Activated CD8-positive, alpha-beta memory T cell treated with anti-CD3 and anti-CD28 coated beads, Interleukin-2, amount 50 U/mL, for 24 hours (primary cell): ENCODE data around the gene SEZ6L2.
"Not testable (repeated sequence)": the region's sequence is repeated elsewhere in the genome, so short reads cannot be mapped to it uniquely, and the experiment has no call there.

ENCODE experiments used
- DNase-seq: peaks from one replicate; pipeline ENCODE4 v3.0.0-alpha.2; 2020; ENCODE audit errors: extremely low read depth

SEZ6L2 gene

DNA sequence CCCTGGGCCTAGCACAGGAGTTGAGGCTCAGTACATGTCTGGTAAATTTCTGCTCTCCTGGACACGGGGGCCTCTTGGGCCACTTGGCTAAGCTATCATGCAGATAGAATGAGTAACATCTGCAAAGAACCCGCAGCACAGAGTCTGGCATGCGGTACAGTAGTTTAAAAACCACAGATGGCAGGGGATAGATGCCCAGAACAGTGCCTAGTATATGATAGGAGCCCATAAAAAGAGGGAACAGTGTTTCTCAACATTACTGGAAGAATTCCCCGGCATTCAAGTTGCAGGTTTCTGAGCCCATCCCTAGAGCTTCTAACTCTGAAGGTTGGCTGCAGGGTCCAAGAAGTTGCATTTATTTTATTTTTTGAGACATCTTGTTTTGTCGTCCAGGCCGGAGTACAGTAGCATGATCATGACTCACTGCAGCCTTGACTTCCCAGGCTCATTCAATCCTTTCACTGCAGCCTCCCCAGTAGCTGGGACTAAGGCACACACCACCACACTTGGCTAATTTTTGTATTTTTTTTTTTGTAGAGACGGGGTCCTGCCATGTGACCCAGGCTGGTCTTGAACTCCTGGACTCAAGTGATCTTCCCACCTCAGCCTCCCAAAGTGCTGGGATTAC, 42.1 kb downstream of the SEZ6L2 start:
- no peak for DNase-seq

DNA sequence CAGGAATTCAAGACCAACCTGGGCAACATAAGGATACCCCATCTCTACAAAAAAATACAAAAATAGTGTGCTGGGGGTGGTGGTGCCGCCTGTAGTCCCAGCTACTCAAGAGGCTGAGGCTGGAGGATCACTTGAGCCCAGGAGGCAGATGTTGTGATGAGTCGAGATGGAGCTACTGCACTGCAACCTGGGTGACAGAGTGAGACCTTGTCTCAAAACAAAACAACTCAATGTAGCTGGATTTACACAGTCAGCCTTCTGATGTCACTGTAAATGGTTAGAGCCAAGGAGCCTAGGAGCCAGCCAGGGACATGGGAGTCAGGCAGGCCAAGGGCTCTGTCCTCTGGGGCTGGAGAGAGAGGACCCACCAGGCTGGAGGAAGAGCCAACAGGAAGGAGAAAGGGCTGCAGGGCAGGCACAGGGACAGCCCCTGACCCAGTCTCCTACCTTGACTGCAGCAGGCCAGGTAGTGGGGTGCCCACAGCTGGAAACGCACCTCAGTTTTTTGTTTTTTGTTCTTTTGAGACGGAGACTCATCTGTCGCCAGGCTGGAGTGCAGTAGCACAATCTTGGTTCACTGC, 44.7 kb downstream of the SEZ6L2 start:
- no peak for DNase-seq

GRCh38 chr16:29852654-29853053, 46.7 kb downstream of the SEZ6L2 start:
- DNase-seq, result no peak

- no peak for DNase-seq
Measured at GRCh38 chr16:29850998-29851397, 48.4 kb downstream of the SEZ6L2 start.

DNA sequence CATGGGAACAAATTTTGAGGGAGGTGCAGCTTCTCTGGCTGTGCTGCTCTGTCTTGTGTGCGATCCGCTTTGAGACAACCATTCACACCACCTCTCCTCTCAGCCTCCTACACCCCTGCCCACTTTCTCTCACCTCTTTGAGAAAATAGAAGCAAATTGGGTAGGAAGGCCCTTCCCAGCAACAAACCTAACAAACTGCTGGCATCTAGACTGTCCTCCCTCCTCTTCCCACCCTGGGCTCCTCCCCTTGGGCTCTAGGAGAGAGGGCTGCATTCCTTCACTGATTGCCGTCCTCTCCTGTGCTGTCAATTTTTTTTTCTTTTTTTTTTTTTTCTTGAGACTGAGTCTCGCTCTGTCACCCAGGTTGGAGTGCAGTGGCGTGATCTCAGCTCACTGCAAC, 49.8 kb downstream of the SEZ6L2 start:
- DNase-seq, result no peak

GRCh38 chr16:29848420-29849297, 50.7 kb downstream of the SEZ6L2 start:
- DNase-seq, result peak; percentile 46

DNA sequence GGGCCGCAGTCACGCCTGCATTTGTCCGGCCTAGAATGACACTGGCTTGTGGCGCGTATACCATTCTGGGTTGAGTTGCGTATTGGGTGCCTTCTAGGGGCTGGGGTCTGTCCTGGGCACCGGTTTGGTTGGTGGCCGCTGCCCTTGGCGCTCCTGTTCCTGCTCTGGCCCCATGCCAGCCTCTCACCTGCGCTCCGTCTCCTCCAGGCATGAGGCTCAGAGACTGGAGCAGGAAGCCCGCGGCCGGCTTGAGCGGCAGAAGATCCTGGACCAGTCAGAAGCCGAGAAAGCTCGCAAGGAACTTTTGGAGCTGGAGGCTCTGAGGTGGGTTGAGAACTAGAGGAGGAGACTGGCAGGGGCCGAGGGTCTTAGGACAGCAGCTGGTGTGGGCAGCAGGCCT, 53.7 kb downstream of the SEZ6L2 start:
- DNase-seq, result no peak

GRCh38 chr16:29844575-29845331, 54.6 kb downstream of the SEZ6L2 start:
- no peak for DNase-seq

GRCh38 chr16:29843931-29844330, 55.4 kb downstream of the SEZ6L2 start:
- no peak for DNase-seq

- DNase-seq, result no peak
Measured at GRCh38 chr16:29842732-29843346, 56.5 kb downstream of the SEZ6L2 start.

DNA sequence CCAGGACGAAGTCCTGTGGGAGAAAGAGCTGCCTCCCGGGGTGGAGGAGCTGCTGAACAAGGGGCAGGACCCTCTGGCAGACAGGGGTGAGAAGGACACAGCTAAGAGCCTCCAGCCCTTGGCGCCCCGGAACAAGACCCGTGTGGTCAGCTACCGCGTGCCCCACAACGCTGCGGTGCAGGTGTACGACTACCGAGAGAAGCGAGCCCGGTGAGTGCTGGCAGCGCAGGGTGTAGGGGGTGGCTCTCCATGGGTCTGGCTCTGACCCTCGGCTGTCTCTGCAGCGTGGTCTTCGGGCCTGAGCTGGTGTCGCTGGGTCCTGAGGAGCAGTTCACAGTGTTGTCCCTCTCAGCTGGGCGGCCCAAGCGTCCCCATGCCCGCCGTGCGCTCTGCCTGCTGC, 57.7 kb downstream of the SEZ6L2 start:
- DNase-seq, result no peak

- no peak for DNase-seq
Measured at GRCh38 chr16:29840240-29840639, 59.1 kb downstream of the SEZ6L2 start.

- no peak for DNase-seq
Measured at GRCh38 chr16:29839822-29840221, 59.5 kb downstream of the SEZ6L2 start.

GRCh38 chr16:29837841-29838240, 61.5 kb downstream of the SEZ6L2 start:
- DNase-seq, result no peak

GRCh38 chr16:29836623-29837022, 62.7 kb downstream of the SEZ6L2 start:
- DNase-seq, result no peak

DNA sequence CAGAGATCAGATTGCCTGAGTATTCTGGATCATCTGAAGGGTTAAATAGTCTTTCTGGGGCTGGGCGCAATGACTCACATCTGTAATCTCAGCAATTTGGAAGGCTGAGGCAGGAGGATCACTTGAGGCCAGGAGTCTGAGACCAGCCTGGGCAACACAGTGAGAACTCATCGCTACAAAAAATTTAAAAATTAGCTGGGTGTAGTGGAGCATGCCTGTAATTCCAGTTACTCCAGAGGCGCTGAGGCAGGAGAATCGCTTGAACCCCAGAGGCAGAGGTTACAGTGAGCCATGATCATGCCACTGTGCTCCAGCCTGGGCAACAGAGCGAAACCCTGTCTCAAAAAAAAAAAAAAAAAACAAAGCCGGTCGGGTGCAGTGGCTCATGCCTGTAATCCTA, 63.4 kb downstream of the SEZ6L2 start:
- DNase-seq, result no peak

- DNase-seq, result no peak
Measured at GRCh38 chr16:29834079-29834478, 65.3 kb downstream of the SEZ6L2 start.

DNA sequence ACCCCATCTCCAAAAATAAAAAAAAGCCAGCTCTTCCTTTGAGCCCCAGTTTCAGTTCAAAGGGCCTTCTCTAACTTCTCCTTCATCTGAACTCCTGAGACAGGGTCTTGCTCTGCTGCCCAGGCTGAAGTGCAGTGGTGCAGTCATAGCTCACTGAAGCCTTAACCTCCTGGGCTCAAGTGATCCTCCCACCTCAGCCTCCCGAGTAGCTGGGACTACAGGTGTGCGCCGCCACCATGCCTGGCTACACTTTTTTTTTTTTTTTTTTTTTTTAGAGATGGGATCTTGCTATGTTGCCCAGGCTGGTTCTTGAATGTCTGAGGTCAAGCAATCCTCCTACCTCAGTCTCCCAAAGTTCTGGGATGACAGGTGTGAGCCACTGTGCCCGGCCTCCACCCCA, 66.1 kb downstream of the SEZ6L2 start:
- DNase-seq, result not testable (repeated sequence)

DNA sequence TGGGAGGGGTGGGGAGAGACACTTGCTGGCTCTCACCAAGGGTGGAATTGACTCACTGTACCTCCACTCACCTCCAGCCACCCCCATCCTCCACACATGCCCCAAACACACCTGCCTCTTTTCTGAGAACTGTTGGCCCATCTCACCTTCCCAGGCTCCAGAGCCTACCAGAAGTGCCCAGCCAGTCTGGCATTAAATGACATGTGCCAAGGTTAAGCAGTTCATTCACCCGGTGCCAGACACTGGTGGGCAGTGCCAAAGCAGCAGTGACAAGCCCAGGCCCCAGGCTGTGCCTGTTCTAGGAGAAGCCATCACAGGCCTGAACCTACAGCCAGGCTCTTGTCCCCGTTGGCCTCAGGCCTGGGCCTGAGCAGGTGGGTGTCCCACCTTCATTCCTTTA, 67.9 kb downstream of the SEZ6L2 start:
- DNase-seq, result no peak

GRCh38 chr16:29830774-29831173, 68.6 kb downstream of the SEZ6L2 start:
- DNase-seq, result no peak

GRCh38 chr16:29826342-29826695, 73.0 kb downstream of the SEZ6L2 start:
- no peak for DNase-seq
